OCI-LY3 (cell line): ENCODE measurements around the gene JMJD6.

ENCODE experiments used
- H2AFZ ChIP-seq: fragments of 200-600, 300-600 bp; shearing (Covaris generic); 2 replicates; pipeline ENCODE4 v1.6.0; 2014; ENCODE audit warnings: antibody characterized with exemption, low read depth, low read length
- H3K27ac ChIP-seq: fragments of 200-600, 300-600 bp; sonication (generic); 2 replicates; pipeline ENCODE4 v1.5.1; 2014; ENCODE audit warnings: mild to moderate bottlenecking, low read length, moderate library complexity, mixed read lengths
- H3K27me3 ChIP-seq: fragments of 200-600, 300-600 bp; sonication (generic); 2 replicates; pipeline ENCODE4 v1.6.1; 2014; ENCODE audit warnings: low read depth, low read length, mixed read lengths
- H3K36me3 ChIP-seq: fragments of 200-600, 300-600 bp; sonication (generic); replicated peaks from 2 replicates; pipeline ENCODE3; 2014; ENCODE audit warnings: low read depth, low read length, mixed read lengths
- H3K4me1 ChIP-seq: fragments of 300-600, 200-600 bp; sonication (generic); 2 replicates; pipeline ENCODE4 v1.6.1; 2014; ENCODE audit warnings: low read length, mixed read lengths
- H3K4me2 ChIP-seq: fragments of 200-600, 300-600 bp; sonication (generic); 2 replicates; pipeline ENCODE4 v1.6.1; 2014; ENCODE audit warnings: low read length, mixed read lengths
- H3K4me3 ChIP-seq: fragments of 300-600, 200-600 bp; sonication (generic); 2 replicates; pipeline ENCODE4 v1.5.1; 2014; ENCODE audit warnings: antibody characterized with exemption, mild to moderate bottlenecking, low read length, moderate library complexity
- H3K79me2 ChIP-seq: fragments of 300-600, 200-600 bp; shearing (Covaris generic); 2 replicates; pipeline ENCODE4 v1.6.1; 2014; ENCODE audit warnings: mild to moderate bottlenecking, low read length, mixed read lengths
- H3K9ac ChIP-seq: fragments of 300-600, 200-600 bp; shearing (Covaris generic); 2 replicates; pipeline ENCODE4 v1.6.0; 2014; ENCODE audit warnings: mild to moderate bottlenecking, low read length, moderate library complexity
- H3K9me3 ChIP-seq: fragments of 200-600, 300-600 bp; shearing (Covaris generic); 2 replicates; pipeline ENCODE4 v1.6.1; 2014; ENCODE audit warnings: low read length, mixed read lengths; ENCODE audit not compliant: insufficient read depth
- H4K20me1 ChIP-seq: fragments of 200-600, 300-600 bp; sonication (generic); 2 replicates; pipeline ENCODE4 v1.6.1; 2016; ENCODE audit warnings: low read length, mixed read lengths; ENCODE audit not compliant: insufficient read depth
- EZH2phosphoT487 ChIP-seq: fragments of 200-600 bp; shearing (Covaris generic); IDR thresholded peaks from 2 replicates; pipeline ENCODE4 v1.6.1; 2018; ENCODE audit warnings: antibody characterized with exemption, mixed run types, low read depth
- TF ChIP-seq, protein P1 (sequence below): fragments of 200-600, 300-600 bp; sonication (generic); IDR thresholded peaks from 2 replicates; pipeline ENCODE4 v1.5.1; 2014; ENCODE audit warnings: antibody characterized with exemption, low read length, low read depth

Gene JMJD6

GRCh38 chr17:76672892-76673291 is 53.5 kb downstream of the JMJD6 start:
- no peak overlapping the region for H2AFZ ChIP-seq

GRCh38 chr17:76672270-76672851 is 54.0 kb downstream of the JMJD6 start:
- TF ChIP-seq, protein P1, sequence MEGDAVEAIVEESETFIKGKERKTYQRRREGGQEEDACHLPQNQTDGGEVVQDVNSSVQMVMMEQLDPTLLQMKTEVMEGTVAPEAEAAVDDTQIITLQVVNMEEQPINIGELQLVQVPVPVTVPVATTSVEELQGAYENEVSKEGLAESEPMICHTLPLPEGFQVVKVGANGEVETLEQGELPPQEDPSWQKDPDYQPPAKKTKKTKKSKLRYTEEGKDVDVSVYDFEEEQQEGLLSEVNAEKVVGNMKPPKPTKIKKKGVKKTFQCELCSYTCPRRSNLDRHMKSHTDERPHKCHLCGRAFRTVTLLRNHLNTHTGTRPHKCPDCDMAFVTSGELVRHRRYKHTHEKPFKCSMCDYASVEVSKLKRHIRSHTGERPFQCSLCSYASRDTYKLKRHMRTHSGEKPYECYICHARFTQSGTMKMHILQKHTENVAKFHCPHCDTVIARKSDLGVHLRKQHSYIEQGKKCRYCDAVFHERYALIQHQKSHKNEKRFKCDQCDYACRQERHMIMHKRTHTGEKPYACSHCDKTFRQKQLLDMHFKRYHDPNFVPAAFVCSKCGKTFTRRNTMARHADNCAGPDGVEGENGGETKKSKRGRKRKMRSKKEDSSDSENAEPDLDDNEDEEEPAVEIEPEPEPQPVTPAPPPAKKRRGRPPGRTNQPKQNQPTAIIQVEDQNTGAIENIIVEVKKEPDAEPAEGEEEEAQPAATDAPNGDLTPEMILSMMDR = no peak
- TF ChIP-seq EZH2phosphoT487 = no peak
- Histone ChIP-seq H3K4me1 (peaks cover 18% of the 10 kb centered on the region), H4K20me1 (no peaks in the 10 kb centered on the region), H3K4me3 (peak overlapping the region; percentile 90), H3K79me2 (0 out of 2 replicates have a peak, but pooled peaks cover 2% of the 10 kb centered on the region), H3K9ac (peak overlapping the region; percentile 95), H3K9me3 (no peaks in the 10 kb centered on the region), H3K27me3 (0 out of 2 replicates have a peak, but pooled peaks cover 3% of the 10 kb centered on the region), H3K36me3 (no peaks in the 10 kb centered on the region), H2AFZ (peak overlapping the region; percentile 88), H3K4me2 (peak overlapping the region; percentile 99), H3K27ac (peak overlapping the region; percentile 50)

More at GRCh38 chr17:76672892-76673291, 53.5 kb downstream of the JMJD6 start:
- Histone ChIP-seq H3K9me3 (no peaks in the 10 kb centered on the region), H3K27me3 (no peaks in the 10 kb centered on the region), H3K79me2 (0 out of 2 replicates have a peak, but pooled peaks cover 2% of the 10 kb centered on the region), H4K20me1 (no peaks in the 10 kb centered on the region), H3K4me1 (peaks cover 18% of the 10 kb centered on the region), H3K36me3 (no peaks in the 10 kb centered on the region), H3K4me3 (no peak overlapping the region), H3K9ac (no peak overlapping the region), H3K27ac (no peak overlapping the region), H3K4me2 (peak overlapping the region; percentile 99)
- no peak for TF ChIP-seq EZH2phosphoT487
- TF ChIP-seq, protein P1 = no peak

DNA sequence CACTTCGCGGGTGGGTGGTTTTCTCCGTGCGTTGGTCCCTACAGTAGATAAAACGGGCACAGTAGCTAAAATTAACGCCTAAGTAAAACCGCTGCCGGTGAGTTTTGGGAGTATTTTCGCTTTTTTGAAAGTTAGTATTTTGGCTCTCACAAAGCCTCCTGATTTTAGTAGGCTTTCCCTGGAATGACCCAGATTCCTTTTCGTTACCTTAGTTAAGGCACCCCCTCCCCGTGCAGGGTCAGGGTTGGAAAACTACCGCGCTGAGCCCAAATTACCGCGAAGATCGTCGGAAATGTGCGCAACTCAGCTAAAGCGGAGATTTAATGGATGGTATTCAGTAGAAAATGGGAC is 54.5 kb downstream of the JMJD6 start:
- Histone ChIP-seq H3K9ac (peak overlapping the region; percentile 95), H3K27ac (peak overlapping the region; percentile 50), H3K36me3 (no peaks in the 10 kb centered on the region), H3K9me3 (no peaks in the 10 kb centered on the region), H3K79me2 (0 out of 2 replicates have a peak, but pooled peaks cover 2% of the 10 kb centered on the region), H2AFZ (peak overlapping the region; percentile 88), H4K20me1 (no peaks in the 10 kb centered on the region), H3K4me3 (peak overlapping the region; percentile 90), H3K4me1 (peaks cover 18% of the 10 kb centered on the region), H3K27me3 (0 out of 2 replicates have a peak, but pooled peaks cover 6% of the 10 kb centered on the region), H3K4me2 (peak overlapping the region; percentile 99)
- TF ChIP-seq, protein P1 = no peak
- TF ChIP-seq EZH2phosphoT487 = no peak

DNA sequence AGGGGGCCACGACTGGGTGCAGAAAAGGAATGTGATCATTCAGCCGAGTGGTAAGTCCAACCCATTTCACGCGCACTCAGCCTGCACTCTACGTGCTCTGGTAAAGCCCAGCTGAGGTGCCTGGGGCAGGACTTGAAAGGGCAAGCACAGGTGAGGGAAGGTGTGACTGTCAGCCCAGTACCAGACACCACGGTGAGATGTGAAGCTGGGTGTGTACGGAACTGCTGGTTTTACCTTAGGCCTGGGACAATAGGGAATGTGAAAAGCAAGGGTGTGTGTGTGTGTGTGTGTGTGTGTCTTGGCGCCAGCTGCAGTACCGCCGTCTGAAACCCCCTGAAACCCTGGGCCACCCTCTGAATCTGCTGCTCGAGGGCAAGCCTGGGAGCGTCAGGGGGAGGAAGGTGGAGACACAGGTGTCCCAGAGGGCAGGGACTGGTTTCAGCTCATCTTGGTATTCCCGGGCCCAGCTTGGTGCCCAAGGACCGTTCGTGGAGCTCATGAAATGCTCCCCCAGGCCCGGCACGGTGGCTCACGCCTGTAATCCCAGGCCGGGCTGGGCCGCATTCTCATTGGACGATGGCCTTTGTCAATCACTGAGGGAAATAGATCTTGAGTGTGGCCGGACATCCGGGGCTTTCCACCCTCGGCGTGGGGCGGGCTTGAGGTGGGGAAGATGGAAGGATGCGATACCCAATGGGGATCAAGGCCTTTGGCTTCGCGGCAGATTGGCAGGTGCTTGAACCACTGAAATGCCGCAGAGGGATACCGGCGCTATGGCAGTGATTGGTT is 55.1 kb downstream of the JMJD6 start:
- Histone ChIP-seq H3K4me2 (peak overlapping the region; percentile 86), H3K27ac (peak overlapping the region; percentile 46), H3K4me3 (peak overlapping the region; percentile 90), H3K27me3 (0 out of 2 replicates have a peak, but pooled peaks cover 6% of the 10 kb centered on the region), H3K9me3 (no peaks in the 10 kb centered on the region), H3K4me1 (peaks cover 18% of the 10 kb centered on the region), H3K9ac (peak overlapping the region; percentile 72), H4K20me1 (no peaks in the 10 kb centered on the region), H3K36me3 (no peaks in the 10 kb centered on the region), H3K79me2 (0 out of 2 replicates have a peak, but pooled peaks cover 2% of the 10 kb centered on the region), H2AFZ (peak overlapping the region; percentile 75)
- TF ChIP-seq EZH2phosphoT487 = no peak
- TF ChIP-seq, protein P1 = no peak
